Tibial artery (tissue), 4 donors: Measurements from ENCODE around the gene LIMS2.

Source experiments
- DNase-seq, 2 donors: peaks; one replicate each; pipeline ENCODE4 v3.0.0-alpha.2; 2019
- H3K27ac ChIP-seq, 2 donors: fragments of 200-600 bp; sonication (generic) in 1 of 2; 1 replicate in 1 of 2; 2 replicates in 1 of 2; pipeline ENCODE4 v1.5.1; 2018 to 2019; ENCODE audit warnings: mild to moderate bottlenecking in 1 of 2
- H3K27me3 ChIP-seq, 2 donors: fragments of 200-600 bp; sonication (generic) in 1 of 2; one replicate each; pipeline versions ENCODE4 v1.5.1 to v1.6.0; 2016 to 2019
- H3K36me3 ChIP-seq, 3 donors: fragments of 200-600 bp; sonication (generic) in 2 of 3; one replicate each; pipeline ENCODE4 v1.5.1; 2016 to 2019; ENCODE audit warnings: mild to moderate bottlenecking in 2 of 3
- H3K4me1 ChIP-seq, 4 donors: fragments of 200-600 bp; sonication (generic) in 2 of 4; 1 replicate in 3 of 4; 2 replicates in 1 of 4; pipeline ENCODE4 v1.5.1; 2016 to 2019
- H3K4me3 ChIP-seq, 2 donors: fragments of 200-600 bp; sonication (generic) in 1 of 2; 1 replicate in 1 of 2; 2 replicates in 1 of 2; pipeline ENCODE4 v1.5.1; 2018 to 2019; ENCODE audit warnings: mild to moderate bottlenecking in 2 of 2
- H3K9me3 ChIP-seq, 3 donors: fragments of 200-600 bp; sonication (generic) in 1 of 3; one replicate each; pipeline ENCODE4 v1.5.1; 2016 to 2019
- CTCF ChIP-seq, 2 experiments: fragments of 200-600 bp in 1 of 2; fragments of 450-650 bp in 1 of 2; IDR thresholded peaks; one replicate each; pipeline ENCODE4 v1.5.1; 2017 to 2019; ENCODE audit warnings: antibody characterized with exemption in 2 of 2, mild to moderate bottlenecking in 1 of 2, moderate library complexity in 1 of 2
- intact Hi-C: fragments of 100-400 bp; cut with DNase I; formaldehyde crosslinking; loops from one replicate; pipeline ENCODE4 v1.15.0; 2023; ENCODE audit warnings: low total_unique reads

Gene LIMS2

GRCh38 chr2:127625572-127625951 is 49.8 kb downstream of the LIMS2 start:
- Histone ChIP-seq H3K4me3 (no peak overlapping the region), H3K4me1 (no peaks in the 10 kb centered on the region), H3K36me3 (no peaks in the 10 kb centered on the region), H3K9me3 (no peaks in the 10 kb centered on the region), H3K27ac (no peak overlapping the region), H3K27me3 (peaks cover 0 to 48% of the 10 kb centered on the region in 2 donors)
- intact Hi-C loops = no loop called here
- TF ChIP-seq CTCF (IDR thresholded peaks at IDR 0.05) = no peak
- peak in 1 of 2 donors; percentile 58 for DNase-seq

DNA sequence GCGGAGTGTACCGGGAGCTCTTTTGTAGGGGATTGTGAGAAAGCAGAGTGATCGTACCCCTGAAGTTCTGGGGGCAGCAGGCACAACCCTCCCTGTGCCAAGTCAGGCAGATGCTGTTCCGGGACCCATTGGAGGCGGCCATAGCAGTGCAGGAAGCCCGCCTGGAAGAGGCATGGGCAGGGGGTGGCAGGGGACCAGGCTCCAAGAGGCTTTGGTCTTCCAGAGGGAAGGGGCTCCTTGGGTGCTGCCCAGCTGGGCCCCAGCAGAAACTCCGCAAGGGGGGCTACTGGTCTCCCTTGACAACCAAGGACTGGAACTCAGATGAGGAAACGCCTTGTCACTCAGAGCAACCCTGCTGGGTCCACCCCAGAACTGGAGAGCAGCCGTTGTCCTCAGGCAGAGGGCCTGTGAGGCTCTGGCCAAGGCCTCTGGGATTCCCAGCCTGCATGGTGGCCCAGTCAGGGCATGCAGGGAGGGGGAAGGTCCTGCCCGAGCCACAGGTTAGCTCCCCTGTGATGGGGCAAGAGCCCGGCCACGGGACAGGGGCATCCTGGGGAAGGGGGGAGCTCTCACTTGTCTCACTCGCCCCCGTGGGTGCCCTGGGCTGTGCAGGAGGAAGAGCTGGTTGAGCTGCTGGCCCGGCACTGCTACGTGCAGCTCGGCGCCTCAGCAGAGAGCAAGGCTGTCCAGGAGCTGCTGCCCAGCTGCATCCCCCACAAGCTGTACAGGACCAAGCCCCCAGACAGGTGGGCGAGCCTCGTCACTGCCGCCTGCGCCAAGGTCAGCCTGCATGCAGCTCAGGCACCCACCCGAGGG is 50.4 kb downstream of the LIMS2 start:
- H3K9me3 ChIP-seq = no peaks in the 10 kb centered on the region
- no peak for TF ChIP-seq CTCF (IDR thresholded peaks at IDR 0.05)
- no peak overlapping the region for H3K4me3 ChIP-seq
- peaks cover 0 to 48% of the 10 kb centered on the region in 2 donors for H3K27me3 ChIP-seq
- peak in 1 of 2 donors; percentile 61 for DNase-seq
- intact Hi-C loops = no loop called here
- no peaks in the 10 kb centered on the region for H3K4me1 ChIP-seq
- no peaks in the 10 kb centered on the region for H3K36me3 ChIP-seq
- no peak overlapping the region for H3K27ac ChIP-seq

DNA sequence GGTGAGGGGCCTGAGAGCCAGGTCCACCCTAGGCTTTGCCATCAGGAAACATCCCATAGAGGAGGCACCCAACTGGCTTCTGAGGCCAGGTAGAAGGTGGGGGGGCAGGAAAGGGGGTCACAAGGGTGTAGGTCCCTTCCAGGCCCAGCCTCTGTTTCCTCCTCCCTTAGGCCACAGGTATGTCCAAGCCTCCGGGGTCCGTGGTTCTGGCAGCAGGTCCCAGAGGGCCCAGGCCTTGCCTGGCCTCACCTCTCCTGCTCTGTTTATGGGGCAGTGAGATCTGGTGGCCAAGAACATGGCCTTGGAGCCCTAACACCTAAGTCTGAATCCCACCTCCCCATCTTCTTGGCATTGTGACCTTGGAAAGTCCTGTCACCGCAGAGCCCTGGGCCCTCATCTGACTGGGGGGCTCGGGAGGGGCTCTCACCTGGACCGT is 51.0 kb downstream of the LIMS2 start:
- peaks cover 0 to 48% of the 10 kb centered on the region in 2 donors for H3K27me3 ChIP-seq
- intact Hi-C loops = no loop called here
- no peaks in the 10 kb centered on the region for H3K4me1 ChIP-seq
- H3K9me3 ChIP-seq = no peaks in the 10 kb centered on the region
- peak in 1 of 2 donors; percentile 60 for DNase-seq
- H3K27ac ChIP-seq = no peak overlapping the region
- no peak for TF ChIP-seq CTCF (IDR thresholded peaks at IDR 0.05)
- H3K36me3 ChIP-seq = no peaks in the 10 kb centered on the region
- no peak overlapping the region for H3K4me3 ChIP-seq

GRCh38 chr2:127623388-127624319 is 51.7 kb downstream of the LIMS2 start:
- H3K27me3 ChIP-seq = peaks cover 0 to 48% of the 10 kb centered on the region in 2 donors
- H3K9me3 ChIP-seq = no peaks in the 10 kb centered on the region
- H3K36me3 ChIP-seq = no peaks in the 10 kb centered on the region
- TF ChIP-seq CTCF (IDR thresholded peaks at IDR 0.05) = no peak
- H3K4me1 ChIP-seq = no peaks in the 10 kb centered on the region
- H3K4me3 ChIP-seq = no peak overlapping the region
- peak in 1 of 2 donors; percentile 59 for DNase-seq
- H3K27ac ChIP-seq = no peak overlapping the region
- intact Hi-C loops = no loop called here

GRCh38 chr2:127622561-127623387 is 52.6 kb downstream of the LIMS2 start:
- peak in 1 of 2 donors; percentile 44 for DNase-seq
- no peaks in the 10 kb centered on the region for H3K9me3 ChIP-seq
- intact Hi-C loops = no loop called here
- H3K4me1 ChIP-seq = no peaks in the 10 kb centered on the region
- H3K27me3 ChIP-seq = peaks cover 0 to 48% of the 10 kb centered on the region in 2 donors
- no peak for TF ChIP-seq CTCF (IDR thresholded peaks at IDR 0.05)
- H3K36me3 ChIP-seq = no peaks in the 10 kb centered on the region
- no peak overlapping the region for H3K4me3 ChIP-seq
- no peak overlapping the region for H3K27ac ChIP-seq
